ENCODE results near the gene LYRM4.

Gene LYRM4

GRCh38 chr6:5205877-5206850, 54.6 kb downstream of the LYRM4 start:
- DNase-seq (ENCODE audit: low read depth in 1 of 2, low spot score in 1 of 2) = peak; percentile 60 to 80
- TF ChIP-seq, protein P1, sequence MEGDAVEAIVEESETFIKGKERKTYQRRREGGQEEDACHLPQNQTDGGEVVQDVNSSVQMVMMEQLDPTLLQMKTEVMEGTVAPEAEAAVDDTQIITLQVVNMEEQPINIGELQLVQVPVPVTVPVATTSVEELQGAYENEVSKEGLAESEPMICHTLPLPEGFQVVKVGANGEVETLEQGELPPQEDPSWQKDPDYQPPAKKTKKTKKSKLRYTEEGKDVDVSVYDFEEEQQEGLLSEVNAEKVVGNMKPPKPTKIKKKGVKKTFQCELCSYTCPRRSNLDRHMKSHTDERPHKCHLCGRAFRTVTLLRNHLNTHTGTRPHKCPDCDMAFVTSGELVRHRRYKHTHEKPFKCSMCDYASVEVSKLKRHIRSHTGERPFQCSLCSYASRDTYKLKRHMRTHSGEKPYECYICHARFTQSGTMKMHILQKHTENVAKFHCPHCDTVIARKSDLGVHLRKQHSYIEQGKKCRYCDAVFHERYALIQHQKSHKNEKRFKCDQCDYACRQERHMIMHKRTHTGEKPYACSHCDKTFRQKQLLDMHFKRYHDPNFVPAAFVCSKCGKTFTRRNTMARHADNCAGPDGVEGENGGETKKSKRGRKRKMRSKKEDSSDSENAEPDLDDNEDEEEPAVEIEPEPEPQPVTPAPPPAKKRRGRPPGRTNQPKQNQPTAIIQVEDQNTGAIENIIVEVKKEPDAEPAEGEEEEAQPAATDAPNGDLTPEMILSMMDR (IDR thresholded peaks at IDR 0.05; ENCODE audit: insufficient read depth, low read length) = no peak
- 0 out of 2 replicates have a peak, but pooled peaks have one; percentile 32 for TF ChIP-seq POLR2AphosphoS5 (IDR thresholded peaks at IDR 0.05; ENCODE audit: low read depth)
- peak overlapping the region; percentile 56 for H3K27ac ChIP-seq (replicated peaks)
- H3K27me3 ChIP-seq (ENCODE audit: insufficient read depth, poor library complexity, severe bottlenecking) = no peaks in the 10 kb centered on the region
- no peak overlapping the region for H3K4me3 ChIP-seq (replicated peaks; ENCODE audit: insufficient read depth, low read length)

- TF ChIP-seq, protein P1 (IDR thresholded peaks at IDR 0.05; ENCODE audit: insufficient read depth, low read length) = no peak
- TF ChIP-seq POLR2AphosphoS5 (IDR thresholded peaks at IDR 0.05; ENCODE audit: low read depth) = no peak
- no peak for TF ChIP-seq SPI1 (IDR thresholded peaks at IDR 0.05; ENCODE audit: borderline replicate concordance, low read depth)
- no peak for TF ChIP-seq REST (IDR thresholded peaks at IDR 0.05; ENCODE audit: insufficient replicate concordance, low read depth)
- no peak for TF ChIP-seq GABPA (IDR thresholded peaks at IDR 0.05; ENCODE audit: low read depth)
- Histone ChIP-seq H3K27me3 (ENCODE audit: insufficient read depth, poor library complexity, severe bottlenecking) (no peaks in the 10 kb centered on the region), H3K4me3 (replicated peaks; ENCODE audit: insufficient read depth, low read length) (no peak overlapping the region), H3K27ac (replicated peaks) (peak overlapping the region; percentile 56)
- no peak for DNase-seq (ENCODE audit: low read depth in 1 of 2, low spot score in 1 of 2)
Observed at GRCh38 chr6:5205035-5205507, 55.7 kb downstream of the LYRM4 start.

DNA sequence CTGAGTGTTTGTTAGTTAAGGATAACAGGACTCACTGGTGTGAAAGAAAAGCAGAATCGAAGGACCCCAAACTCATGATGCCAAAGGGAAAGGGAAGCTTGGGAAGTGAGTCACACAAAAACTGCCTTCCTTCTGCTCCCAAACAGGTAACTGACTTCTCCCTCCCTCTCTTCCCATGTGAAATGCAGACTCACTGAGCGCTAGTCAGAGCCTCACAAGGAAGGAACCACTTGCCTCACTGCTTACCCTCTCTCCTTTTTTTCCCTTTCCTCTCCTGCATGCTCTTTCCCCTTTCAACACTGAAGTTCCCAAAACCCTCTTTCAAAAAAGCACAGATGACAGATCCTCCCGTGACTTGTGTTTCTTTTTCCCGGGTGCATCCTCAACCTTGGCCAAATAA, 56.4 kb downstream of the LYRM4 start:
- DNase-seq (ENCODE audit: low read depth in 1 of 2, low spot score in 1 of 2) = peak in 1 of 2 experiments; percentile 47
- Histone ChIP-seq H3K27me3 (ENCODE audit: insufficient read depth, poor library complexity, severe bottlenecking) (no peaks in the 10 kb centered on the region), H3K4me3 (replicated peaks; ENCODE audit: insufficient read depth, low read length) (no peak overlapping the region), H3K27ac (replicated peaks) (no peak overlapping the region)
- no peak for TF ChIP-seq POLR2AphosphoS5 (IDR thresholded peaks at IDR 0.05; ENCODE audit: low read depth)
- TF ChIP-seq, protein P1 (IDR thresholded peaks at IDR 0.05; ENCODE audit: insufficient read depth, low read length) = no peak
- no peak for TF ChIP-seq GABPA (IDR thresholded peaks at IDR 0.05; ENCODE audit: low read depth)
- TF ChIP-seq REST (IDR thresholded peaks at IDR 0.05; ENCODE audit: insufficient replicate concordance, low read depth) = no peak
- TF ChIP-seq SPI1 (IDR thresholded peaks at IDR 0.05; ENCODE audit: borderline replicate concordance, low read depth) = no peak
